ENCODE measurements around the gene RPL39L. TPM values are rescaled to one million over a fixed set of nuclear protein-coding genes. Genes with fewer than 3 reads are reported as not detected.
"Not testable (repeated sequence)": the region's sequence is repeated elsewhere in the genome, so short reads cannot be mapped to it uniquely, and the experiment has no call there.

RPL39L gene
- 9.7 and 14.6 TPM in 2 replicates for total RNA-seq

GRCh38 chr3:187139126-187139894 lies at the start of gene RPL39L:
Gene RPL39L, minus strand, starts transcription at chr3:187139496. Its CDS starts 18,196 bp downstream, at chr3:187121300.
- DNase-seq, result peak; percentile 89

DNA sequence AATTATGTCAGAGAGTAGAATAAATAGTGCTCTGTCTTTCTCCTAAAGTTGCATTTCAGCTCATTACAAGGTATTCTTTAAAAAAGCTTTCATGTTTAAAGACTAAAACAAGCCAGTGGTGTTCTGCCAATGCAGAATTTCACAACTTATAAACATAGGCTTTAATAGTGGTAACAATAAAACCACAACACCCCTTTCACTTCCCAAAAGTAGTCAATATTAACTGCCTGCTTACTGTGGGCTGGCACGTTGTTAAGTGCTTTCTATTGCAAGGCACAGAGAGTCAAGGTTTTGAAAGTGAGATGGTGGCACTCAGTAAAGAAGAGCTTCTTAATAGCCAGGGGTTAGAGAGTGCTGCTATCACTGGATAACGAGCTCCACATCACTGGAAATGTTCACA lies 49.6 kb upstream of the RPL39L start:
- no peak for DNase-seq

- DNase-seq, result no peak
Observed at GRCh38 chr3:187186801-187187421, 47.6 kb upstream of the RPL39L start.

DNA sequence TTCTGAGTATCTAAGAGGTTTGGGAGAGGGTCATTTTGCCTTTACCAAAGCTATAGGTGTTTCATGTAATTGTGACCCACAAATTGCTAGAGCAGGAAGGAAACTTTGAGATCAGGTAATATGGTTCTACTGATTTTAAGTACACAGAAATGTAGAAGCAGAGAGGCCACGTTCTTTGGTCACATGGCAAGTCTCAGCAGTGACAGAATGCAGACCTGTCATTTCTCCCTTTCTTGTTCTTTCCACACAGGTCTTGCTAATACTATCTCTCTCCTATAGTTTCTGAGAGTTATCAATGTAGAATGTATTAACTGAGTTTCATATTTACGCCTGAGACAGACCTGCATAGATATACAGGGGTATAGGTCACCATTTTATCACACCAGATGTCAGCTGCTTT lies 47.1 kb upstream of the RPL39L start:
- no peak for DNase-seq

GRCh38 chr3:187185759-187186158 lies 46.5 kb upstream of the RPL39L start:
- DNase-seq, result no peak

DNA sequence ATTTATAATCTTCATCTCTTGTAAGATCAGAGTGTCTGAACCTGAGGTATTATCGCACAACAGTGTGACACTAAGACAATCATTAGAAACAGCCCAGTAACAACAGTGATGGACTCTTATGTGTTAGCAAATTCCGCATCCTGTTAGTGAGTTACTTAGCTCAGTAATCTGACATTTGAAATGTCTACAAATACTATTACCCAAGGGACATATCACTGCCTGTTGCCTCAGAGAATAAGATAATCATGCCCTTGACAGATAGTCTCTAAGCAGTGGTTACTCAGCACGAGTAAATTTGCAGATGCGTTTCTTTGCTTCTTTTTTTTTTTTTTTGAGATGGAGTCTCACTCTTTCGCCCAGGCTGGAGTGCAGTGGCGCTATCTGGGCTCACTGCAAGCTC lies 44.6 kb upstream of the RPL39L start:
- no peak for DNase-seq

GRCh38 chr3:187183210-187183862 lies 44.0 kb upstream of the RPL39L start:
- peak; percentile 17 for DNase-seq

DNA sequence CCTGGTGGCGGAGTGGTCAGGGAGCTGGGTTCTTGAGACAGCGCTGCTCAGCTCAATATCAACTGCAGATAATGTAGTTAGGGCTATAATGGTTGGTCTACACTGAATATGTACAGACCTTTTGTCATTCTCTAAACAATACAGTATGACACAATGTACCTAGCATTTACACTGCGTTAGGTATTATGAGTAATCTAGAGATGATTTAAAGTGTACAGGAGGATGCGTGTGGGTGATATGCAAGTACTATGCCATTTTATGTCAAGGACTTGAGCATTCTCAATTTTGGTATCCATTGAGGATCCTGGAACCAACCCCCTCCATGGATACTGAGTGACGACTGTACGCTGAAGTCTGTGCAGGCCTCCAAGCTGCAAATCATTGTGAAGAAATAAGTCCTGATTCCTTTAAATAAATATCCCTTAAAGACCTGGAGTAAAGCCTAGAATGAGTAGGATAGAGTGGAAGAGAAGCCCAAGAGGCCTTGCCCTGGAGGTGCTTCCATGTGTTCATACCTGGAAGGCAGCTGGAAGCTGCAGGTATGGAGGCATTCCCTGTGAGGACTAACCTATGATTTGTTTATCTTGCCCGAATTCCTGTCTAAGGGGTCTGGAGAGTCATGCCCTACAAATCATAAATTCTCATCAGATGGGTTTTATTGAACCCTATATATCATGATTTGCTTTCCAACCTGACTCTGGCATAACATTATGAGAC lies 42.3 kb upstream of the RPL39L start:
- no peak for DNase-seq

- no peak for DNase-seq
Observed at GRCh38 chr3:187172929-187173328, 33.6 kb upstream of the RPL39L start.

- not testable (repeated sequence) for DNase-seq
Observed at GRCh38 chr3:187170911-187171310, 31.6 kb upstream of the RPL39L start.

- DNase-seq, result no peak
Observed at GRCh38 chr3:187169231-187169960, 30.1 kb upstream of the RPL39L start.

- DNase-seq, result no peak
Observed at GRCh38 chr3:187167777-187168176, 28.5 kb upstream of the RPL39L start.

DNA sequence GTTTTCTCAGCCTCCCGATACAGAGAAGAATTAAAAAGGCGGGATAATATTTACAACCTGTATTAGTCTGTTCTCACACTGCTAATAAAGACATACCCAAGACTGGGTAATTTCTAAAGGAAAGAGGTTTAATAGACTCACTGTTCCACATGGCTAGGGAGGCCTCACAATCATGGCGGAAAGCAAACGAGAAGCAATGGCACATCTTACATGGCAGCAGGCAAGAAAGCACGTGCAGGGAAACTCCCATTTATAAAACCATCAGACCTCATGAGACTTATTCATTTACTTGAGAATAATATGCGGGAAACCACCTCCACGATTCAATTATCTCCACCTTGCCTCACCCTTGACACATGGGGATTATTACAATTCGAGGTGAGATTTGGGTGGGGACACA lies 27.5 kb upstream of the RPL39L start:
- no peak for DNase-seq

DNA sequence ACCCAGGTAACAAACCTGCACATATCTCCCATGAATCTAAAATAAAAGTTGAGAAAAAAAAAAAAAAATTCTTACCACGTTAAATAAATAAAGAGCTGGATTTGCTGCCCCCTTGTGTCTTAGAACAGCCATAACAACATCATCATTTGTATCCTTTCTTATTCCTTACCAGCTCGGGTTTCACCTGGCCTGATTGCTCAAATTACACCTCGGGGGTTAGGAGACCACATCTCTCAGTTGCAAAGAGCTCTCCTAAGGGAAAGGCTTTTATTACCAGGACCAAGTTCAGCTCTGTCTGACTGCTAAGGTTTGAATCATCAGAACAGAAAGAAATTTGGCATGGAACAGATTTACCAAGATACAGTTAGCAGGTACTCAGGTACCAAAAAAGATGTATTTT lies 25.8 kb upstream of the RPL39L start:
- peak; percentile 78 for DNase-seq

DNA sequence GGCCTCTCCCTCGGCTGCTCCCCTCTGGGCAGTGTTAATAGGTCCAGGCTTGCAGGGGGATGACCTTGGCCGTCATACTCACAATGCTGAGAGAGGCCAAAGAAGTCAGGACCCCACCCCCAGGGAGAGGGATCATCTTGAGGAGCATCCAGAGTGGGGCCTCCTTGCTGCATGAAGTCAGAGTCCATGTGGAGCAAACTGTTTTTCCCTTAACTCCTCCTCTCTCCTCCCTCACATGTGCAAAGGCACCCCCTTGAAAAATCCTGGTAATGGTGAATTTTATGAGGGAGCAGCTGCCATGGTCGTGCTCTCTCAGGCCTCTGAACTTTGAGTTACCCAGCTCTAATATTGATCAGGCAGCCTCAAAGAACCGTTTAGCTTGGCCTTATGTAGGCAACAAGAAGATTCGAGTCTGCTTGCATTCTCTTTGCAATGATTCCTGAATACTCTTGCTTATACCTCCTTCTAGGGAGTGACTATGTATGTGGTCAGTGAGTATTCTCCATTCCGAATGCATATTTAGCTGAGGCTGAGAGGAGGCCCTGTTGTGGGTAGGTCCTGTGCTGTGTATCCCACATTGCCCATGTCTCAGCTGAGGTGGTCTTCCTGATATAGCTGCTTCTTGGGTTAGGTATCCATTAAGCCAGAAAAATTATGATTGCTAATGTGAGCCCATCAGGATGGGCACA lies 23.1 kb upstream of the RPL39L start:
- no peak for DNase-seq

- no peak for DNase-seq
Observed at GRCh38 chr3:187161556-187161955, 22.3 kb upstream of the RPL39L start.

- DNase-seq, result peak; percentile 32
Observed at GRCh38 chr3:187150599-187150998, 11.3 kb upstream of the RPL39L start.

DNA sequence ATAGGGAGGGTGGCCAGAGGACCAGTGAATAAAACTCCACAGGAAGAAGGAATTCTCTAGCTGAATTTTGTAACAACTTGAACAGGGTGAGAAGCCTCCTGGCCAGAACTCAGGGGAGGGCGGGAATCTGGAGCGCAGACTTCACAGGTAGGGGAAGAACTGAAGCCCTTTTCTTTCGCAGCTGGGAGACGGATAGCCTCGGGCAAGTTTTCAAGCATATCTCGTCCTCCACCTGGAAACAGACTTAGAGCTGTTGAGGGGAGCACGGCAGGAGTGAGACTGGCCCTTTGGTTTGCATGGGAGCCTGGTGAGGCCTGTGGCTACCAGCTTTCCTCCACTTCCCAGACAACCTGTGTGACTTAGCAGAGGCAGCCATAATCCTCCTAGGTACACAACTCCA lies 10.9 kb upstream of the RPL39L start:
- DNase-seq, result no peak

GRCh38 chr3:187146389-187146788 lies 7.1 kb upstream of the RPL39L start:
- DNase-seq, result no peak

DNA sequence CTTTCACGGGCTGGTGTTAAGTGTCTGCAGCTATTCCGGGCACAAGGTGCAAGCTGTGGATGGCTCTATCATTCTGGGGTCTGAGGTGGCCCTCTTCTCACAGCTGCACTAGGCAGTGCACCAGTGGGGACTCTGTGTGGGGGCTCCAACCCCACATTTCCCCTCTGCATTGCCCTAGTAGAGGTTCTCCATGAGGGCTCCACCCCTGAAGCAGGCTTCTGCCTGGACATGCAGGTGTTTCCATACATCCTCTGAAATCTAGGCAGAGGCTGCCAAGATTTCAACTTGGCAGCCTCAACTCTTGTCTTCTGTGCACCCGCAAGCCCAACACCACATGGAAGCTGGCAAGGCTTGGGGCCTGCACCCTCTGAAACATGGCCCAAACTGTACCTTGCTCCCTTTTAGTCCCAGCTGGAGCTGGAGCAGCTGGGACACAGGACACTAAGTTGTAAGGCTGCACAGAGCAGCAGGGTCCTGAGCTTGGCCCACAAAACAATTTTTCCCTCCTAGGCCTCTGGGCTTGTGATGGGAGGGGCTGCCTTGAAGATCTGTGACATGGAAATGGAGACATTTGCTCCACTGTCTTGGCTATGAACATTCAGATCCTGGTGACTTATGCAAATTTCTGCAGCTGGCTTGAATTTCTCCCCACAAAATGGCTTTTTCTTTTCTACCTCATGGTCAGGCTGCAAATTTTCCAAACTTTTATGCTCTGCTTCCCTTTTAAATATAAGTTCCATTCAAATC lies 6.0 kb upstream of the RPL39L start:
- DNase-seq, result no peak

DNA sequence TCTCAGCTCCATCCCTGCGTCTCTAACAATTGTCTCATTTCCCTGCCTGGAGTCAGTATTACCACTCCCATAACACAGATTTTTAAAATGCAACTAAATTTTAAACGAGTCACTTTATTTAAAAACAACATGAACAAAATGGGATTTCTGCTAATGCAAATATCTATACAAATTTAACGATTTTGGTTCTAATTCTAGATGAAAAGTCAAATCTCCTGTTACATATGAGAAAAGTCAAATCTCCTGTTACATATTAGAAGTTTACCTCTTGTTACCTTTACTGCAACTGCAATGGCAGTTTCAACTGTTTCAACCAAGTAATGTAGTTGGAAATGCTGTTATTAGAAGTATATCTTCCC lies 578 bp upstream of the RPL39L start:
- no peak for DNase-seq

All from dermis blood vessel endothelial cell (primary cell).